K562 (cell line): Measurements from ENCODE around the gene NAA15. TPM values are rescaled to one million over a fixed set of nuclear protein-coding genes. Genes with fewer than 3 reads are reported as not detected.

ENCODE experiments used
- ARID3B ChIP-seq: fragments of 250-450 bp; sonication (Bioruptor Pico); IDR thresholded peaks from 2 replicates; pipeline ENCODE4 v1.4.0; 2020; ENCODE audit warnings: borderline replicate concordance
- BMI1 ChIP-seq: fragments of 150-350 bp; IDR thresholded peaks from 2 replicates; pipeline ENCODE4 v1.6.1; 2014; ENCODE audit warnings: low read length
- CHAMP1 ChIP-seq: fragments of 450-650 bp; IDR thresholded peaks from 2 replicates; pipeline ENCODE4 v1.6.1; 2016; ENCODE audit warnings: mild to moderate bottlenecking
- HNRNPL ChIP-seq: fragments of 200-400 bp; formaldehyde crosslinking; IDR thresholded peaks from 2 replicates; pipeline ENCODE4 v1.6.1; 2017; ENCODE audit warnings: low read depth, mild to moderate bottlenecking, low read length
- MLLT1 ChIP-seq, 2 experiments: fragments of 450-650 bp; IDR thresholded peaks; 2 replicates each; pipeline ENCODE4 v1.6.1; 2016
- RBM22 ChIP-seq: fragments of 200-400 bp; formaldehyde crosslinking; IDR thresholded peaks from 2 replicates; pipeline ENCODE4 v1.6.1; 2018; ENCODE audit warnings: low read length, low read depth; ENCODE audit not compliant: poor library complexity, severe bottlenecking
- RFX7 ChIP-seq: fragments of 250-450 bp; sonication (Bioruptor Pico); IDR thresholded peaks from 2 replicates; pipeline ENCODE4 v1.5.1; 2021; ENCODE audit warnings: mild to moderate bottlenecking
- SIN3A ChIP-seq, 2 experiments: fragments of 150-350 bp in 1 of 2; IDR thresholded peaks; 2 replicates each; pipeline ENCODE4 v1.6.1; 2011 to 2016; ENCODE audit warnings: borderline replicate concordance in 2 of 2, low read depth in 2 of 2, low read length in 2 of 2, mild to moderate bottlenecking in 2 of 2, moderate library complexity in 2 of 2; ENCODE audit not compliant: control insufficient read depth in 1 of 2
- SMAD1 ChIP-seq: fragments of 150-350 bp; IDR thresholded peaks from 2 replicates; pipeline ENCODE4 v1.6.1; 2014; ENCODE audit warnings: low read length, low read depth; ENCODE audit not compliant: partially characterized antibody
- THAP7 ChIP-seq: fragments of 250-450 bp; sonication (Bioruptor Pico); IDR thresholded peaks from 2 replicates; pipeline ENCODE4 v1.5.0; 2021
- TOE1 ChIP-seq, 2 experiments: fragments of 450-650 bp in 1 of 2; sonication (generic) in 1 of 2; formaldehyde crosslinking in 1 of 2; IDR thresholded peaks; 2 replicates each; pipeline versions ENCODE4 v1.7.1 to v1.8.0; 2016 to 2022; ENCODE audit warnings: borderline replicate concordance in 2 of 2, mild to moderate bottlenecking in 2 of 2, antibody characterized with exemption in 1 of 2, inconsistent platforms in 1 of 2, low read depth in 1 of 2, missing genetic modification reagents in 1 of 2, moderate library complexity in 1 of 2
- ZBTB34 ChIP-seq: fragments of 250-450 bp; sonication (Bioruptor Pico); IDR thresholded peaks from 2 replicates; pipeline ENCODE4 v1.8.0; 2021; ENCODE audit warnings: mild to moderate bottlenecking, moderate library complexity
- ZBTB7A ChIP-seq: IDR thresholded peaks from 2 replicates; pipeline ENCODE4 v1.6.1; 2011; ENCODE audit warnings: low read depth, mild to moderate bottlenecking, low read length, moderate library complexity, borderline replicate concordance; ENCODE audit not compliant: control insufficient read depth
- ZFX ChIP-seq: sonication (generic); formaldehyde crosslinking; IDR thresholded peaks from 2 replicates; pipeline ENCODE4 v1.8.0; 2022; ENCODE audit warnings: mild to moderate bottlenecking, missing genetic modification reagents, moderate library complexity
- ZKSCAN1 ChIP-seq: fragments of 150-350 bp; IDR thresholded peaks from 2 replicates; pipeline ENCODE4 v1.6.1; 2016; ENCODE audit warnings: low read depth, low read length
- polyA plus RNA-seq, 8 experiments: library from polyadenylated mRNA; depleted of rRNA in 4 of 8; stranded (reverse) in 5 of 8; unstranded in 3 of 8; fragments of >200 nt; fragmentation: Nextera tagmentation in 2 of 8; fragmentation: Illumina TruSeq in 1 of 8; extraction: Ambion mirVana in 2 of 8; extraction: Trizol in 1 of 8; gene quantifications; 2 replicates each; pipeline versions ENCODE4 v1.2.1 to v1.2.3, GENCODE V29; 2011 to 2014; ENCODE audit warnings: inconsistent platforms in 1 of 8, missing spikeins in 1 of 8
- total RNA-seq, 7 experiments: library from RNA; depleted of rRNA in 6 of 7; stranded (reverse); fragments of >200 nt in 6 of 7; fragmentation: Illumina TruSeq in 2 of 7; extraction: Trizol in 2 of 7; gene quantifications; 2 replicates each; pipeline versions ENCODE4 v1.2.1 to v1.2.3, GENCODE V29; 2011 to 2021; ENCODE audit warnings: low replicate concordance in 1 of 7

NAA15 gene
- total and polyA plus RNA-seq, 9 of the 15 experiments (the other 6 are each of a cell fraction or from before 2014, with no cell fraction given), result 37.8 to 117 (median 63.2) TPM

- peak in 1 of 2 experiments; percentile 83; a peak in 2 of 4 replicates for TF ChIP-seq SIN3A (IDR thresholded peaks at IDR 0.05; ENCODE audit: borderline replicate concordance in 2 of 2, control insufficient read depth in 1 of 2, low read depth in 2 of 2, low read length in 2 of 2)
- no peak for TF ChIP-seq ZBTB34
- TF ChIP-seq ZBTB7A, result peak; percentile 8; the same call in 1 of the 2 replicates
- TF ChIP-seq THAP7 (CRISPR knock-in tag), result no peak
- no peak for TF ChIP-seq BMI1
- TF ChIP-seq ARID3B, result no peak
- 0 out of 2 replicates have a peak, but pooled peaks have one; percentile 8 for TF ChIP-seq ZKSCAN1
- peak; percentile 86 for TF ChIP-seq TOE1 (IDR thresholded peaks at IDR 0.05; ENCODE audit: borderline replicate concordance)
- no peak for TF ChIP-seq TOE1 (CRISPR knock-in tag; IDR thresholded peaks at IDR 0.05; ENCODE audit: borderline replicate concordance, low read depth)
- TF ChIP-seq MLLT1 (IDR thresholded peaks at IDR 0.05), result no peak
- TF ChIP-seq CHAMP1, result no peak
- TF ChIP-seq HNRNPL, result 0 out of 2 replicates have a peak, but pooled peaks have one; percentile 76
- TF ChIP-seq ZFX (CRISPR knock-in tag), result peak; percentile 95
- no peak for TF ChIP-seq RFX7 (CRISPR knock-in tag)
- peak; percentile 49 for TF ChIP-seq RBM22
- TF ChIP-seq SMAD1, result peak; percentile 26
Measured at GRCh38 chr4:139453371-139454110, 152.2 kb downstream of the NAA15 start (continued).
